Stimulated activated CD8-positive, alpha-beta memory T cell treated with anti-CD3 and anti-CD28 coated beads, Interleukin-12 subunit alpha, Interleukin-12 subunit beta, amount 100 ng/mL, for 24 hours (primary cell): Measurements from ENCODE around the gene RNU5B-1.

ENCODE experiments used
- DNase-seq: peaks from one replicate; pipeline ENCODE4 v3.0.0-alpha.2; 2020; ENCODE audit errors: extremely low read depth

Gene RNU5B-1

GRCh38 chr15:65328506-65329287 is 24.2 kb downstream of the RNU5B-1 start:
- DNase-seq = no peak

GRCh38 chr15:65329288-65329983 is 25.0 kb downstream of the RNU5B-1 start:
- DNase-seq = no peak

- DNase-seq = no peak
These were observed 25.7 kb downstream of the RNU5B-1 start for GRCh38 chr15:65329984-65330735.

GRCh38 chr15:65330934-65331645 is 26.6 kb downstream of the RNU5B-1 start:
- no peak for DNase-seq

- no peak for DNase-seq
These were observed 27.3 kb downstream of the RNU5B-1 start for GRCh38 chr15:65331811-65332210.

- DNase-seq = no peak
These were observed 28.1 kb downstream of the RNU5B-1 start for GRCh38 chr15:65332391-65333147.

- DNase-seq = no peak
These were observed 28.8 kb downstream of the RNU5B-1 start for GRCh38 chr15:65333148-65333820.

GRCh38 chr15:65333856-65334255 is 29.4 kb downstream of the RNU5B-1 start:
- no peak for DNase-seq

- no peak for DNase-seq
These were observed 30.2 kb downstream of the RNU5B-1 start for GRCh38 chr15:65334586-65335231.

- no peak for DNase-seq
These were observed 31.0 kb downstream of the RNU5B-1 start for GRCh38 chr15:65335278-65336055.

GRCh38 chr15:65336493-65337435 is 32.3 kb downstream of the RNU5B-1 start:
- no peak for DNase-seq

GRCh38 chr15:65337436-65338070 is 33.1 kb downstream of the RNU5B-1 start:
- no peak for DNase-seq

GRCh38 chr15:65338366-65338765 is 33.9 kb downstream of the RNU5B-1 start:
- DNase-seq = no peak

GRCh38 chr15:65338823-65339222 is 34.3 kb downstream of the RNU5B-1 start:
- DNase-seq = no peak

- DNase-seq = no peak
These were observed 34.9 kb downstream of the RNU5B-1 start for GRCh38 chr15:65339416-65339815.

- DNase-seq = no peak
These were observed 35.4 kb downstream of the RNU5B-1 start for GRCh38 chr15:65339920-65340319.

- DNase-seq = no peak
These were observed 38.0 kb downstream of the RNU5B-1 start for GRCh38 chr15:65342493-65342892.
